ENCODE data around the gene ADGRL1.

Gene ADGRL1

DNA sequence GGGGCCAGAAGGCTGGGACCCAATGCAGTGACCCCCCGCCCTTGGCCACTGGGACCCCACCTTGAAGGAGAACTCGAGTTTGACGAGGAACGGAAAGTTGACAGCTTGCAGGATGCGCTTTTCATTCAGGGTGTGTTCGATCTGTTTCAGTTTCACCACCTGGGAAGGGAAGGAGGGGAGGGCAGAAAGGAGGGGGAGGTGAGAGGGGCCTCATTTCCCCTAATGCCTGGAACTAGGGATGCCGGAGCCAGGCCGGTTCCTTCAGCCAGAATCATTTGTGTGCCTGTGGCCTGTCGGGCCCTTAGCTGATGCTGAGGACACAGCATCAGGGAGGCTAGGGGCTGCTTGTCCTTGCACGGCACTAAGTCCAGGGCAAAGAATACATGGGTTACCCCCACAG lies 103.2 kb downstream of the ADGRL1 start:
- Mint-ChIP-seq H3K9me3 (no peaks in the 10 kb centered on the region), H3K4me1 (no peaks in the 10 kb centered on the region), H3K27ac (ENCODE audit: low read depth) (no peak overlapping the region), H3K27me3 (no peaks in the 10 kb centered on the region), H3K36me3 (ENCODE audit: insufficient read depth) (peaks cover 19% of the 10 kb centered on the region), H3K4me3 (no peak overlapping the region)
- ATAC-seq (replicated peaks; ENCODE audit: extremely low read depth, poor library complexity, severe bottlenecking), result no peak
- DNase-seq (ENCODE audit: low spot score in 2 of 2), result no peak

DNA sequence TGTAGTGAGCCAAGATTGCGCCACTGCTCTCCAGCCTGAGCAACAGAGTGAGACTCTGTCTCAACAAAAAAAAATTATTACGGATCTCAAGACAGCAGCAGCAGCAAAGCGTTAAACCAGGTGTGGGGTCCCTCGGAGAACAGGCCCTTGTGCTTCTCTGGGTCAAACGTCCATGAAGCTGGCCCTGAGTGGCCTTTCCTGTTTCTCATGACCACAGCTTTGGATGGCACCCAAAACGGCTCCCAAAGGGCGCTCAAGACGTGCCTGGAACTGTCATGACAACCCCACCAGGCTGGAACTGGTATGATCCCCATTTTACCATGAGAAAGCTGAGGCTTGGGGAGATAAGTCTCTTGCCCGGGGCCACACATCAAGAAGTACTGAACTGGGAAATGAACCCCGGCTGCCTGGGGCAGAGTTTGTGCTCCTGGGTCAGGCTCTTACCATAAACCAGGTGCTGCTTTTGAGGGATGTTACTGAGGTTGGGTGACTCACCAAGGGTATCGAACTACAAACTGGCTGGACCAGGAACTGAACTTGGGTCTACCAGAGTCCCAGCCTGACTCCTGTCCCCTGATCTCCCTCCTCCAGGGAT lies 103.8 kb downstream of the ADGRL1 start:
- H3K27me3 Mint-ChIP-seq, result no peaks in the 10 kb centered on the region
- no peaks in the 10 kb centered on the region for H3K9me3 Mint-ChIP-seq
- ATAC-seq (replicated peaks; ENCODE audit: extremely low read depth, poor library complexity, severe bottlenecking) (no peak), DNase-seq (ENCODE audit: low spot score in 2 of 2) (no peak)
- H3K27ac Mint-ChIP-seq (ENCODE audit: low read depth), result no peak overlapping the region
- no peaks in the 10 kb centered on the region for H3K4me1 Mint-ChIP-seq
- peaks cover 21% of the 10 kb centered on the region for H3K36me3 Mint-ChIP-seq (ENCODE audit: insufficient read depth)
- H3K4me3 Mint-ChIP-seq, result no peak overlapping the region

DNA sequence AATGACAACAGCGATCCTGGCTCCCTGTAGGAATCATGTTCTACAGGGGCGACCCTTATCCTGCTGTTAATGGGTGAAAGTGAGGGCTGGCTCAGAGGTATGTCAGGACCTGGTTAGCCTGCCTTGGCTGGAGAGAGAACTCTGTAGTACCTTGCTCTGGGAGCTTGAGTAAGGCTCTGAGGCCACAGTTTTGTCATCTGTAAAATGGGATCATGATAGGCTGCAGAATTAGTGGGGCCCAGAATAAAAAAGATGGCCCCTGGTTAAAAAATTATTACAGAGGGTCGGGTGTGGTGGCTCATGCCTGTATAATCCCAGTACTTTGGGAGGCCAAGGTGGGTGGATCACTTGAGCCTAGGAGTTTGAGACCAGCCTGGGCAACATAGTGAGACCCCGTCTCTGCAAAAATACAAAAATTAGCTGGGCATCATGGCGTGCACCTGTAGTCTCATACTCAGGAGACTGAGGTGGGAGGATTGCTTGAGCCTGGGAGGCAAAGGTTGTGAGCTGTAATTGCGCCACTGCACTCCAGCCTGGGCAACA lies 104.9 kb downstream of the ADGRL1 start:
- Mint-ChIP-seq H3K9me3 (no peaks in the 10 kb centered on the region), H3K27me3 (no peaks in the 10 kb centered on the region), H3K27ac (ENCODE audit: low read depth) (no peak overlapping the region), H3K36me3 (ENCODE audit: insufficient read depth) (peaks cover 21% of the 10 kb centered on the region), H3K4me3 (no peak overlapping the region), H3K4me1 (no peaks in the 10 kb centered on the region)
- no peak for ATAC-seq (replicated peaks; ENCODE audit: extremely low read depth, poor library complexity, severe bottlenecking)
- no peak for DNase-seq (ENCODE audit: low spot score in 2 of 2)
